GM18517 (cell line): ENCODE data around the gene TNFAIP1.
"Not testable (repeated sequence)": the region's sequence is repeated elsewhere in the genome, so short reads cannot be mapped to it uniquely, and the experiment has no call there.

Experiments used
- ATAC-seq: cut with Tn5 transposase; IDR thresholded peaks from one replicate; pipeline ENCODE4 v1.9.1; 2021; ENCODE audit warnings: mild to moderate bottlenecking, moderate library complexity; ENCODE audit not compliant: unreplicated experiment

TNFAIP1 gene, protein sequence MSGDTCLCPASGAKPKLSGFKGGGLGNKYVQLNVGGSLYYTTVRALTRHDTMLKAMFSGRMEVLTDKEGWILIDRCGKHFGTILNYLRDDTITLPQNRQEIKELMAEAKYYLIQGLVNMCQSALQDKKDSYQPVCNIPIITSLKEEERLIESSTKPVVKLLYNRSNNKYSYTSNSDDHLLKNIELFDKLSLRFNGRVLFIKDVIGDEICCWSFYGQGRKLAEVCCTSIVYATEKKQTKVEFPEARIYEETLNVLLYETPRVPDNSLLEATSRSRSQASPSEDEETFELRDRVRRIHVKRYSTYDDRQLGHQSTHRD

DNA sequence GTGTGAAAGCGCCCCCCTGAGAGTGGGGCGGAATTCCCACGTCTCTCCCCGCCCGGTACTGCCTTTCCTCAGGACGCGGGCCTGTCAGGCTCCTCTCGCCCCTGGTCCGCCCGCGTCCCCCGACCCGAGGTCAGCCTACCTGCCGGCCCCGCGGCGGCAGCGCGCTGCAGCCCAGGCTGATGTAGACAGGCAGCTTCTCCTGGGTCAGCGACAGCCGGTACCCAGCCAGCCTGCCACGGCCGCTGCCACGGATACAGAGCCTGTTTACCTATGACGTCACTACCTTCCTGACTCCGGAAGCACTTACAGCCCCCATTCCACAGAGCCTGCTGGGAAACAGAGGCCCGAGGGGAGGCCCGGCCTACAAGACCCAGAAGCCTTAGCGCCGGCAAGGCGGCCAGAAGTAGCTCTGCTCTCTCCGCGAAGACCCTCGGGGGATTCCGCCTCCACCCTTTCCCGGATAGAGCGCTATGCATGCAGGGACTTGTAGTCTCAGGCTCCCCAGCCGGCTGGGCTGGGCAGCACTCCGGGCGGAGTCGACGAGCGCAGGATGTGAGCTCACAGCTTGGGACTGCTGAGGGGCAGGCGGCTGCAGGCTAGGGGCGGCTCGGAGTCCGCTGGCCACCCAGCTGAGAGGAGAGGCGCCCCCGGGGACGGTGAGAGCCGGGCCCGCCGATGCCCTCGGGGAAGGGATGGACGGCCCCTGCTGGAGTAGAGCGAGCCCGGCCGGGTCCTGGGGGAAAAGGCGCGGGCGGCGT lies at the start of gene TNFAIP1, which contains the start of gene IFT20:
Gene TNFAIP1, plus strand, starts transcription at position 561 of the 758 bp plus-strand sequence. CDS start 3,761 bp downstream, outside the sequence.
Gene IFT20, minus strand, starts transcription at position 272 of the 758 bp plus-strand sequence. CDS start 3,487 bp downstream, outside the sequence.
- peak; percentile 95 for ATAC-seq

GRCh38 chr17:28285965-28286364 lies 49.6 kb upstream of the TNFAIP1 start:
- ATAC-seq, result no peak

DNA sequence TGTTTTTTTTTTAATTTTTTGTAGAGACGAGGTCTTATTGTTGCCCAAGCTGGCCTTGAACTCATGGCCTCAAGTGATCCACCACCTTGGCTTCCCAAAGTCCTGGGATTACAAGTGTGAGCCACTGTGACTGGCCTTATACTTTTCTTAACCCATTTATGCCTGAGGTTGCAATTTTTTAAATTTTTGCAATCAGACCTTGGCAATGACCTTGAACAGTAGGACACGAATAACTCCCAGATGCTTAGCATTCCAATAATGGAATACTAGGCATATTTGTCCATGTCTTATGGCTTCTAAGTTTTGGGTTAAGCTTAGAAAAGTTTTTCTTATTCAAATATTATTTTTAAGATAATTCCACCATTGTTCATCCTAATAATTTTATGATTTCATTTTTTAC lies 44.9 kb upstream of the TNFAIP1 start:
- no peak for ATAC-seq

- ATAC-seq, result no peak
Measured at GRCh38 chr17:28291780-28292330, 43.7 kb upstream of the TNFAIP1 start.

GRCh38 chr17:28292878-28293277 lies 42.7 kb upstream of the TNFAIP1 start:
- ATAC-seq, result not testable (repeated sequence)

GRCh38 chr17:28293994-28294393 lies 41.6 kb upstream of the TNFAIP1 start:
- no peak for ATAC-seq

- no peak for ATAC-seq
Measured at GRCh38 chr17:28295677-28296578, 39.6 kb upstream of the TNFAIP1 start.

GRCh38 chr17:28298449-28298848 lies 37.1 kb upstream of the TNFAIP1 start:
- ATAC-seq, result no peak

DNA sequence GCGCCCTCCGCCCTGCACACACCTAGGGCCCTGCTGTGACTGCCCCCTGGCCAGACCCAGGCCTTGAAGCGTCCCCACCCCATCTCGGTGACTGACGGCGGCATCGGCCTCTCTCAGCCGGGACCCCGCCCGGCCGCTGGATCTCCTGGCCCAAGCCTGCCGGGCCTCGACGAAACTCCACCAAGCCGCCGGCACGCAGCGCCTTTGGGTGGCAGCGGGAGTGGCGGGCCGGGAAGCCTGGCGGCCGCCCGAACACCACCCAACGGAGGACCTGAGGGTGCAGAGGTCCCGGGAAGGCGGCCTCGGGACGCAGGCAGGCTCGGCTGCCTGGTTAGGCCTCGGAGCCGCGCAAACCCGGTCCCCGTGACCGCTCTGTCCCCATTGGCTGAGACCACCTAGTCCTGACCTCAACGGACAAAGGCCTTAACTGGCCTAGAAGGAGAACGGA lies 28.6 kb upstream of the TNFAIP1 start:
- ATAC-seq, result no peak

GRCh38 chr17:28313841-28314240 lies 21.7 kb upstream of the TNFAIP1 start:
- ATAC-seq, result no peak

- ATAC-seq, result no peak
Measured at GRCh38 chr17:28315846-28316705, 19.5 kb upstream of the TNFAIP1 start.

DNA sequence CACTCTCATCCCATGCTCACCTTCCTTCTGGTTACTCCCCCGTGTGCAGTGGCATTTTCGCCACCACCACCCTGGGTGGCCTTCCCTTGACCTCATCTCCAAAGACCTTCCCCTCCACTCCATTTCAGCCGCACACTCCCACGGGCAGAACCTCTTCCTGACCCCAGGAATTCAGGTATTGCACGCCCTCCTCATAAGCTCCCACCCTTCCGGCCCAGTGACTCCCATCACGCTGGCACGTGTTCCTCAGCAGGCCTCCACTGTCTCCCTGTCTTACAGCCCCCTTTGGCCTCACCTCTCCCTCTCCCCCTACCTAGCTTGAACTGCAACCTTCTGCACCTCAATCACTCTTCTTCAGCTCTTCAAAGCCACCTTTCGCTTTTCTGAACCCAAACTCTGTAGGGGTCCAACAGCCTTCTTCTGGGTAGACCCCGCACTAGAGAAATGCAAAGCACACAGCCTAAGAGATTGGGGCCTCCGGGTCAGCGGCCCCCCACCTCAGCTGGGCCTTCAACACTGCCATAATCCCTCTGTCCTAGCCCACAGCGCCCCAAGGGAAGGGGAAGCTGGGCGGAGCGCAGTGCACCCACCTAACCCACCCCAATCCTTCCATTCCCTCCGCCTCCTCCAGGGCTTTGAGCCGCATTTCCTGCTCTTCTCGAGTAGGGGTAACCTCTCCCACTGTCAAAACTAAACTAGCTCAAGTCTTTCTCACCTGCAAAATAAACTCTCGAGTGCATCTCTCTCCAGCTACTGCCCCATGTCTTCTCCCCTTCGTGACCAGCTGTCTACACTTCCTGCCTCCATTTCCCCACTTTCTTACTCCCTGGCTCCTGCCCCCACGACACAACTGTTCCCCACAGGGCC lies 18.2 kb upstream of the TNFAIP1 start:
- no peak for ATAC-seq

- ATAC-seq, result peak; percentile 37
Measured at GRCh38 chr17:28317966-28318758, 17.4 kb upstream of the TNFAIP1 start.

GRCh38 chr17:28318759-28319597 lies 16.6 kb upstream of the TNFAIP1 start, which contains the start of gene TMEM97:
Gene TMEM97, plus strand, starts transcription at chr17:28319200. Its CDS starts 40 bp downstream, at chr17:28319240.
- peak; percentile 91 for ATAC-seq

DNA sequence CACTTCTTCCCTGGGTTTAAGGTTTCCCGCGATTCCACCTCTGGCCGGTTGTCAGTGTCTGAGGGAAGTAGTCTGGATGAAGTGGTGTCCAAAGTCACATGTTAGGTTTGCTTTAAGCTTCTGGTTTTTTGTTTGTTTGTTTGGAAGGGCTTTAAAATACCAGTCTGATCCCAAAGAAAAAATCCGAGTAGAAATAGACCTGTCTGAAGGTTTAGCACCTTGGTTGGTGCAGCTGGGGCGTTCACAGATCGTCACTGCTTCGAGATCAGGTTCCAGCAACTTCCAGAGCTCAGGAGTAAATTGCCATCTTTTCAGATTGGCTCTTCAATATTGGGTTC lies 16.0 kb upstream of the TNFAIP1 start:
- no peak for ATAC-seq

DNA sequence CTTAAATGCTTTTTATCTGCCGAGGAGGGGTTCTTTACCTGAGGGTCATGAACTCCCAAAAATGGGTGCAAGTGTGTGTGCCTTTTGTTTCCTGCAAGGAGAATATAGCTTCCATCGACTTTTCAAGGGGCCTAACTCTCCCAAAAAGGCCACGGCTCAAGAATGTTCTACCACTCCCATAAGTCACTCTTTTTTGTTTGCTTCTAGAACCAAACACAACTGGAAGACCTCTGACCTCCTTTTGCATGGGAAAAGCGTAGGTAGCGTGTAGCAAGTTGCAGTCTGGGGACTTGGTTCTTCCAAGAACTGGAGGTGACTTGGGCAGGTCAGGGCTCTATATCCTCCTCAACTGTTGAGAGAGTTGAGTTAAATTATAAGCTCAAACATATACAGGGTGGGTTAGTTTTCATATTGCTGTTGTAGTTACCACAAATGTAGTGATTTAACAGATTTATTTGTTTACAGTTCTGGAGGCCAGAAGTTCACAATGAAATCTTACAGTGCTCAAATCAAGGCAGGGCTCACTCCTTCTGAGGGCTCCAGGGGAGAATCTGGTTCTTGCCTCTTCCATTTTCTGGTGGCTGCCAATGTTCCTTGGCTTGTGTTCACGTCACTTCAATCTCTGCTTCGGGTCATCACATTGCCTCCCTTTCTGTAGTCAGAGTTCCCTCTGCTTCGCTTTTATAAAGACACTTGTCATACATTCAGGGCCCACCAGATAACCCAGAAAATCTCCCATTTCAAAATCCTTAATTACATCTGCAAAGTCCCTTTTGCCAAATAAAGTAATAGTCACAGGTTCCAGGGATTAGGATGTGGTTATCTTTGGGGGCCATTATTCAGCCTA lies 15.1 kb upstream of the TNFAIP1 start:
- ATAC-seq, result no peak
